Posterior vena cava (tissue), 2 donors: ENCODE measurements around the gene NRXN3. TPM values are rescaled to one million over a fixed set of nuclear protein-coding genes. Genes with fewer than 3 reads are reported as not detected.

ENCODE experiments used
- DNase-seq: peaks from one replicate; pipeline ENCODE4 v3.0.0-alpha.2; 2020; ENCODE audit warnings: low spot score
- intact Hi-C, 2 donors: fragments of 100-400 bp; cut with DNase I; formaldehyde crosslinking; loops; one replicate each; pipeline versions ENCODE4 v1.14.1 to v1.14.2; 2022 to 2023
- total RNA-seq, 2 donors: library from RNA; stranded (reverse); fragmentation: NEBNext Ultra II Directional; extraction: Animal tissue kit (Norgen Biotek cat#: 25700); gene quantifications; one replicate each; pipeline ENCODE4 v1.2.1, GENCODE V29; 2021
- donor health status: DM: yes; HTN: yes; CAD: no.
- donor health status: DM: yes; HTN: yes; CAD: no.

Gene NRXN3
- total RNA-seq, 2 donors from 2014 or later, result 11.8 to 14.3 TPM

DNA sequence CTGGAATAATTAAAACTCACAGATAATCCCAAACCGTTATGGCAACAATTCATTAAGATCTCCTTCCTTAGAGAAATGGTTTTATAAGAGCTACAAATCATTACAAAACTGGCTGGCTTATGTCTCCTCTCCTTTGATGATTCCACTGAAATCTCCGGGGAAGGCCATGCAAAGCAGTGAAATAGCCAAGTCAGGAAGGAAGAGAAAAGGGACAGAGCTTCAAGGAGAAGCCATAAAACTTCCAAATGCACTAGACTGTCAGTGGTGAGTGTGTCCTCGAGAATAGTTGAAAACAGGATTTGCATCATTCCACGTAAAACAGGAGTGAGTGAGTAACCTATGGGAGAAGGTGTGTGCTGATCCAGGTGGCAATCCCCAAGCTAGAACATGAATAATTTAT lies 1711.1 kb downstream of the NRXN3 start:
- DNase-seq, result no peak
- intact Hi-C loops, result no loop called here

DNA sequence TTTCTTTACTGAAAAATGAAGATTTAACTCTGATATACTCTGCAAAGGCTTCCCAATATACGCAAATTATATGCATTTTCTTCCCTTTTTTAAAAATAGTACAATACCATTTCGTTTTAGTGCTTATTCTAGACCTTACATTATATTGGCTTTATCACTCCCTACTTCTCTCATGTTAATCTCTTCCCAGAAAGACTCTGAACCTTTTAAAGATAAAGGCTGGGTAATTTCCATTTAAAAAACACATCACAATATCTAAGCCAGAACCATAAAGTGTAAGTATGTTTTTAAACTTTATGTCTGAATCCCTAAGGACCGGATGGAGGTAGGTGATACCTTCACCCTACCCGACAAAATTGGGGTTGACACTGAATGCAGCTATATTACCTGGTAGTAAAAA lies 1720.4 kb downstream of the NRXN3 start:
- DNase-seq, result no peak
- intact Hi-C loops, result no loop called here

DNA sequence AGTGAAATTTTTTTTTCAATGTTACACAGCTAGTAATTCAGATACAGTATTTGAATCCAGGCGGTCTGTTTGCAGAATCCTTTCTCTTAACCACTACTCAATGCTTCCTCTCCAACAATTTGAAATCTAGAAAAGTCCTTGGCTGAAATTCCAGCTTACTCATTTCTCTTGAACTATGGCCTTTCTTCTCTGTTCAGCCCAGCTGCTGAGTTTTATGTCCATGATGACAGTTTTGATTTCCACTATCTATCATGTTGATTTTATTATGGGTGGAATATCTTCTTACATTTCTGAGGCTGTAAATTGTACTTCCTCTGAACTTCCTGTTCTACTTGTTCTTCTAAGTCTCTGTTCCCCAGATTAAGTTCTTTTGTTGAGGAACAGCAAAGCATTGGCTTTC lies 1725.8 kb downstream of the NRXN3 start:
- DNase-seq, result no peak
- intact Hi-C loops, result no loop called here

DNA sequence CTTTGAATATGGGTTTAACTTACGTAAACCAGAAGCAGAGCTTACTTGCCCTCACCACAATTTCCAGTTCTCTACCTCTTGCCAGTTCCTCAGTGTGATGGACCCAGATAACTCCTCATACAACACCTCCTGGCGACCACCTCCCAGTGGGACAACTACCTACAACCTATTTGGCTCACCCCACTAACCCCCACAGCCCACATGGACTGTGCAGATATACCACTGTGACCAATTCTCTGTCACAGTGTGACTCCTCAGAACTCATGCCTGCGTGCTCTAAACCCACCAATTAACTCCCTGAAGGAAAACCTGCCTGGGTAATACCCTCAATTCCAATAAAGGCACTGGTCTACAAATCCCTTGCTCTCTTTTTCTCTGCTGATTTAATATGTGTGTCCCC lies 1729.4 kb downstream of the NRXN3 start:
- intact Hi-C loops, result no loop called here
- DNase-seq, result no peak

DNA sequence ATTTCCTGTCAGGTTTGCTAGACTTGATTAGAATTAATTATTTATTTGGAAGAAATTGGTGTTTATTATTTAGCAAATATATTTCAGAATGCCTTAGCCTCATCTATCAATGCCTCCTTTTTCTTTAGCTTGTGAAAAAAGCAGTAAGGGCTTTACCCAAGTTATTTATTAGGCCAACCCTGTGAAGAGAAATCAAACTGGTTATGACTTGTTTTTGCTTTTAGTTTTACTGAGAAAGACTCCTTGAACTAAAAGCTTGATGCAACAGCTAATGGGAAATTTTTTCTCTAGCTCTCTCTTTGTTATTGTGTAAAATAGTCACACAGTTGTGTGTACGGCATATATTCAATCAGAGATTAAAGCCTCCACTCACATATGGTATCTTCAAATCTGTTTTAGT lies 1734.3 kb downstream of the NRXN3 start:
- no peak for DNase-seq
- intact Hi-C loops, result no loop called here

DNA sequence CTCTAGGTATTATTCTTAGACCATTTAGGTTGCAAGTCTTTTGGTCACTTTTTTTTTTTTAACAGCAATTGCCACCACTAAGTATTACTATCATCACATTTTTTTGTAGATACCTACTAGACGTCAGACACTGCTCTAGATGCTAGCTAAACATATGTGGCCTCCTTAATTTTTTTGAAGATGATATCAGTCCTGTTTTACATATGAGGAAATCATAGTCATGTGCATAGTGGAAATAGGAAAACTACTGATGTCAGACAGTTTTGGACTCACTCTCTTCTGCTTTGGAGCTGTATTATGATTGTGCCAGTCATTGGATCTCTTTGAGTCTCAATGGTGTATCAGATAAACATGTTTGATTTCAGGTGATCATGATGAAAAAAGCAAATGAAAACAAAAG lies 1736.8 kb downstream of the NRXN3 start:
- DNase-seq, result no peak
- intact Hi-C loops, result no loop called here

DNA sequence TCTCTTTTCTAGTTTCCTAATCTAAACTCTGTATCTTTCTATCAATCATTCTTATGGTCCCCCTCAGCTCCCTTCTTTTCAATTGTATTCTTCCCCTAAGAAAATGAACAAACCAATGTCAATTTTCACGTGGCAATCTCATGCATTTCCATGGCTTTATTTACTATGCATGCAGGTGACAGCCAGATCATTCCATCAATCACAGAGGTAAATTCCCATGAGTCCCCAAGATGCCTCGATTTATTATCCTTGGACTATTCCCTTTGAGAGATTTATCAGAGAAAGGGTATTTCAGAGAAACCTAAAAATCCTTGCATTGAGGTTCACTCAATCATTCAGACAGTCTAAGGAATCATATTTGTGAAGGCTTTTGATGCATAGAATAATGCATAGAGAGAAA lies 1739.9 kb downstream of the NRXN3 start:
- no peak for DNase-seq
- intact Hi-C loops, result no loop called here

DNA sequence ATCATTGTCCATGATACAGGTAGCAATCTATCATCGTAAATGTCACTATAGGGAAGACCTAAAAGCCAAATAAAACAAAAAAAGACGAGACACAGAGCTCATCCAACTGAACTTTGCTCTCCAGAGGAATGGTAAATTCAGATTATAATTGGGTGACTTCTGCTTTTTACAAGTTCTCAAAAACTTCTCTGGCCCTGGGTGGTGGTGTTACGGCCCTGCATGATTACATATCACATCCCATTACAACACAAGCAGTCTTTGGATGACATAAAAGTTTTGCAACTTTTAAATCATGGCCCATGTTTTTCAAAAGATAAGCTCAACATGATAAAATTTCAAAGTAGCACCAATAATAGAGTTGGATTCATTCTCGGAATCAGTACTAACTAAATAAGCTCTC lies 1741.6 kb downstream of the NRXN3 start:
- intact Hi-C loops, result no loop called here
- DNase-seq, result no peak

DNA sequence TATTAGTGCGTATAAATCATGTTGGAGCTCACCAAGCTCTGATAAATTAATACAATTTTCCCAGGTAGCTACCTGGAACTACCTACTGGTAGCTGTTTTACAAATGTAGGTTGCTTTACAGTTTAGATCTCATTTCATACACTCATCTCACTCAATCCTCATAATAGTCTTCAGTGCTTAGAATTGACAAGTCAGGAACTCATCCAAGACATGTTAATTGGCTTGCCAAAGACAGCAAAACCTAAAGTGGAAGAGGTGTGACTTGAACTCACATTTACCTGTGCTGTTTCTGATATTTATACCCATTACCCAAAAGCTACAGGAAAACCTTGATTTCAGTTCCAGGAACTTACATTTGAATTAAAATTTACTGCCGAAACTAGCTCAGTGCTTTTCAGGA lies 1744.4 kb downstream of the NRXN3 start:
- intact Hi-C loops, result no loop called here
- DNase-seq, result no peak

DNA sequence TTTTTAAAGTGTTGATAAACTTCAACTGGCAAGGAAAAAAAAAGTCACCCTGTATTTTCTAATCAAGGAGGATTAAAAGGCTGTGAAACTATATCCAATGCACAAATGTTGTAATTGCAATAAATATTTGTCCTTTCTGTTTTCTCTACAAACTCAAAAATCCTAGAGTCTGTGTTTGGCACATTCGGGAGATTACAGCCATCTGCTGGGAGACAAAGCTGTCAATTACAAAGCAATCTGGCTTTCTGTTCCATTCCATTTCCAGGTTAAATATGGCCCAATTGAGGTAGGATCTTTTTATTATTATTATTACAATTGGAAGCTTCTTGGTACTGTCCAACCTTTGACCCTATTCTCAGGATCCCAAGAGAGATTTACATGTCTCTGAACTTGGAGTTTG lies 1745.2 kb downstream of the NRXN3 start:
- DNase-seq, result no peak
- intact Hi-C loops, result no loop called here

DNA sequence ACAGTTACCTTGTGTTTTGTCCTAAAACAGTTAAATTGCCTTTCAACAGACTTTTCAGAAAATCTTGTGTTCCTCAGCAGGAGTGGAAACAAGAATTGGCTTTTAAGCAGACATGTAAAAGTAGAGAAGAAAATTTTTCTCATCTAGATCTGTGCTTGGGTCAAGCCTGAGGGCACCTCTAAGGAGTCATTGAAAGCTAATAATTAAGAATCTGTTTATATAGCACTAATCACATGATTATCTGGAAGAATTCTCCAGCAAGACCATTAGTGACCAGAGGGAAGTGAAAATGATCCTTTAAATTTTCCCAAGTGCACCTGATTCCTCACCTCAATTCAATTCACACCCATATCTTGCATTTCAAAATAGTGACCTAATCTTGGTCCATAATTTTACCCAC lies 1746.1 kb downstream of the NRXN3 start:
- intact Hi-C loops, result no loop called here
- no peak for DNase-seq

DNA sequence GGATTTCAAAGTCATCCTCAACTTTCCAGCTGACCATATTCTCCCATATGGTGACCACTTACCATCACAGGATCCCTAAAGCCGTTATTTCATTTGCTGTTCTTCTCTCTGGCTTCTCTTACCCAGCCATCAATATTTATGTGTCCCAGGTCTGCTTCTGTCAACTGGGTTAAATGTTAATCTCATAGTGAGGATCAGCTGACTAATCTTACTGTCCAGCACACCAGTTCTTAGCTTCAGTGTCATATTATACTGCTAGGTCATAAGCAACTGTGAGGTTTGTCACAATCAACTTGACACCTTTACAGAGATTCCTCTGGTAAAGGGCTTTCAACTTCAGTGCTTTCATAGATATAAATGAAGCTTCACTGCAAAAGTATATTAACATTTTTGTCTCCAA lies 1746.7 kb downstream of the NRXN3 start:
- intact Hi-C loops, result no loop called here

More for the DNA sequence above, 1746.7 kb downstream of the NRXN3 start:
- no peak for DNase-seq
